GOT3 (cell line): ENCODE measurements around the gene VPS54.
"Not testable (repeated sequence)": the region's sequence is repeated elsewhere in the genome, so short reads cannot be mapped to it uniquely, and the experiment has no call there.

ENCODE experiments used
- DNase-seq: peaks from one replicate; lab custom pipeline; 2025; ENCODE audit warnings: mixed read lengths; lab: John Stamatoyannopoulos, UW

VPS54 gene

DNA sequence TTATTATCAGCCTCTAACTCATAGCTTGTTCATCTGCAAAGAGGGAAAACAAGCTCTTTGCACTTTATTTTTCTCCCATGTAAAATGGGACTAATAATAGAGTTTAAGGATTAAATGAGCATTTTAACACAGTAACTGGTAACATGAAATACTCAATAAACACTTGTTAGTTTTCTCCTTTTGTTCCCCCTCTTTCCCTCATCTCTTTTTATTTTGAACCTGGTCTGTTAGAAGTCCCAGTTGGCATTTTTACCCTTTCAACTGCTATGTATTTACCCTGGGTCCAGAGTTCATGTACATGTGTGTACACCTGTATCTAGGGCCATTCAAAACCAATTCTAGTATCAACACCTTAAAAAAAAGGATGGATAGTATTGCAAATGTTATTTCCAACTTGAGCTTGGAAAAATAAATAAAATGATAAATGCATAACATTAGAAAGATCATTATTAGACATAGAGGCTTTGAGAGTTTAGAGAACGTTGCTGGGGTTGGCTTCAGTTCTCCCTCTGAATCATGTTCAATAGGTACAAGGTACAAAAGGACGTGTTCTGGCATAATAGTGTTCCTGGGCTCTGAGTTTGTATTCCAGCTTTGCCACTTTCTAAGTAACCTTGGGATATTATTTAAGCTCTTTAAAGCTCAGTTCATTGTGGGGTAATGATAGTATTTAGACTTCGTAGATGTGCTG, 5.2 kb upstream of the VPS54 start:
- no peak for DNase-seq

- no peak for DNase-seq
Observed at GRCh38 chr2:64023485-64024258, 4.4 kb upstream of the VPS54 start.

- DNase-seq = no peak
Observed at GRCh38 chr2:64021578-64021977, 2.4 kb upstream of the VPS54 start.

DNA sequence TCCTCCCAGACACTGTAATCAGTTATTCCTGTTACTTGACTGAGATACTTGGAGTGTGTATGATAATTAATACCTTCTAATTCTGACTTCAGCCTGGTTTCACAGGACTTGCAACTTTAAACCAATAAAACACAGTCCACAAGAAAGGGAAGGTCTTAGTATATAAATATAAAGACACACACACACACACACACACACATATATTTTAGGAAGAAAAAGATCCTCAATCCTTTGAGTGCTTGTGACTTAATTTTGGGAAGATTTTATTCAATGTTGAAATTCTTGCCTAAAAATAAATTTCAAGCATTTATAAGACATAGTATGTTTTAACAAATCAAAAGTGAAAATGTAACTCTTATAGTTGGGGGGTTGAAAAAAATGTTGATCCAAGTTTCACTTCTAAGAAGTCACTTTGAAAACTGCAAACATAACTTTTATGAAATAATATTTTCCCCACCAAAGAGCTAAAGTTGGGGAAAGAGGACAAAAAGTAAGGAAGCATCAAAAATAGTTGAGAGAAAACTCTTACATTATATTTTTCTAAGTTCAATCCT, 824 bp upstream of the VPS54 start:
- no peak for DNase-seq

GRCh38 chr2:64018701-64019082, 536 bp downstream of the VPS54 start:
- DNase-seq = no peak

DNA sequence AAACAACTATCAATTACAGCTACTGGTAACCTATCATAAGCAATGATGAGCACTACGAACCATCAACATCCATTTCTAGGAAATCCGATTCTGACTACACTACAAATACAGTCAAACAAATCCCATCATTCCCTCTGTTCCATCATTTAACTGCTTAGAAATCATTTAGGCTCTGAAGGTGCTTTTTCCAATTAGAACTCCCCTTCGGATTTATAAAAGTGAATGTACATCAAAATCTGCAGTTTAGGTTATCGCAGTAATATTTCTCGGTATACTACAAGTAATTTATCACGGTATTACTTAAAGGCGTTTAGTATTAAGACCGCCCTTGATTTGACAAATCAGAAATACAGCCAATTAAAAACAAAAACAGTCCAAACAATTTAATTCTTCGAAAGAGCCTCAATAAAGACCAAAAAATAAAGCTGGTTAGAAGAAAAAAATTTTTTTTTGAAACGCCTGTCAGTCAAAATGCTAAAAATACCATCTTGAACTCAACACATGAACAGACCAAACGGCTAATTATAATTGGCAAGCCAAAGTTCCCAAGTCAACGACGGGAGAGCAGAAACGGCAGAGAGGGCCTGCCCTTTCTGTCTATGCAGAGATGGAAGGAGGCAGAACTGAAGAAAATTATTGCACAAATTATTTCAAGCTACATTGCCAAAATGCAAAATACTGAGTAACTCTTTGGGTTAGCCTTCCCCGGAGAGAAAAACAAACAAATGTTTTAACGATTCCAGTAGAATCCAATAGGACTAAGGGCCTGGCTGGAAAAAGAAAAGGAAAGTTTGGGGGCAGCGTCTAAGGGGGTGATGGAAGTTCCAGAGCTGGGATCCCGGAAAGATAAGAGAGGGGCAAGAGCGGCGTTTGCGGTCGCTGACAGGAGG, 1.2 kb downstream of the VPS54 start:
- DNase-seq = no peak

GRCh38 chr2:64015898-64016297, 3.3 kb downstream of the VPS54 start:
- no peak for DNase-seq

GRCh38 chr2:64015391-64015790, 3.8 kb downstream of the VPS54 start:
- DNase-seq = no peak

DNA sequence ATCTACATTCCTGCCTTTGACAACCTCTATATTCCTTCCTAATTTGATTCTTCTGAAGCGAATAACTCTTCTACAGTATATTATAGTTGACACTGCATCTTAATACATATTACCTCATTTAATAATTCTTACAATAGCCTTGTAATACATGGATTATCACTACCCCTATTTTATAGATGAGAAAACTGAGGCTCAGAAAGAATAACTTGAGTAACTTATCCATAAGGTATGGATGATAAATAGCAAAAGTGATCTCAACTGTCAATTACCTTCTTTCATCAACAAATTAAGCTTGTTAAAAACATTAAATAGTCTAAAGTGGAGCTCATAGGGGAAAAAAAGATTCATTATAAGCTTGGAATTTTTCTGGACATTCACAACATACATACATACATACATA, 4.6 kb downstream of the VPS54 start:
- DNase-seq = no peak

DNA sequence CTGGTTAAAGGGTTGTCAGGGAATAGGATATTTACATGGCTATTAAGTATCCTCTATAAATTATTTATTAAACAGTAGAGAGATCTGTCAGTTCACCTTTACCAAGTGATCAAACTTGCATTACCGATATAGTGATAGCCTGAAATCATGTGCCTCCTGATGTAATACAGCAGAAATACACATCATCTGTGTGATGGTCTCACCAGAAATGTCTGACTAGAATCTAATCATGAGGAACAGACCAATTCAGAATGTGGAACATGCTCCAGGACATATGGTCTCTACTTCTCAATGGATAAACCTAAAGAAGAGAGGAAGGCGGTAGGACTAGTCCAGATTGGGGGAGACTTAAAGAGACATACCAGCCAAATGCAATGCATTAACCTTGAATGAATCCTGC, 6.2 kb downstream of the VPS54 start:
- DNase-seq = no peak

- DNase-seq = no peak
Observed at GRCh38 chr2:64012115-64012514, 7.1 kb downstream of the VPS54 start.

- no peak for DNase-seq
Observed at GRCh38 chr2:64008434-64009009, 10.7 kb downstream of the VPS54 start.

DNA sequence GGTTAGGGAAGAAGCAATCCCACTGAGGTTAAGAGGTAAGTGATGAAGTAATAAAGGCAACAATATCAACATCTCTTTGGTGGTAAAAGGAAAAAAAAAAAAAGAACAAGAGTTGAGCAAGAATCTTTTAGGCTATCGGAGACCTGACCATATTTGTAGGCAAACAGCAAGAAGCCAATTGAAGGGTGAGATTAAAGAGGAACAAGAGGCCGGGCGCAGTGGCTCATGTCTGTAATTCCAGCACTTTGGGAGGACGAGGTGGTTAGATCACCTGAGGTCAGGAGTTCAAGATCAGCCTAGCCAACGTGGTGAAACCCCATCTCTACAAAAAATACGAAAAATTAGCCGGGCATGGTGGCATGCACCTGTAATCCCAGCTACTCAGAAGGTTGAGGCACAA, 11.3 kb downstream of the VPS54 start:
- DNase-seq = no peak

DNA sequence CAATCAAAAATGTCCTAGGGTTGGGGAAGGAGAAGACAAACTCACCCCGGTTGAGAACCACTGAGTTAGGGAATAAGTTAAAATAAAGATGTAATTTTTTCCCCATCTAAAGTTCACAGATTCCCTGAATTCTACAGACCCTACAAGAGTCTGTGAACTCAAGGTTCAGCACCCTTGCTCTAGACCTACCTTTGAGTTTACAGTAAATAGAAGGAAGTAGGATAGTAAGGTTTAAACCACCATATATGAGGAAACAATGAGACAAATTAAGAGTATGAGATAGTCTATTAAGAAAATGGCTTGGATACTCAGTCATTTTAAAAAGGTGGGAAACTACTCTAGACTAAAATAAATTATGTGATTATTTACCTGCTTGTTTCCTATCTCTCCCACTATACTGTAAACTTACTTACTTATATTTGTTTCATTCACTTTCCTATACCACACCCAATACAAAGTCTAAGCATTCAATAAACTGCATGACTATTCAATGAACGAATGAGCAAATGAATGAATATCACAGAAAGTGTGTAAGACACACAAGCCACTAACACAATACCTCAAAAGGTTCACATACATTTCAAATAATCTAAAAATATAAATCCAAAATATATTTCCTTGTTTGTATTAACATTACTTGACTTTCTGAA, 13.4 kb downstream of the VPS54 start:
- no peak for DNase-seq

- no peak for DNase-seq
Observed at GRCh38 chr2:64003239-64003638, 16.0 kb downstream of the VPS54 start.

- no peak for DNase-seq
Observed at GRCh38 chr2:64001382-64002101, 17.7 kb downstream of the VPS54 start.

- no peak for DNase-seq
Observed at GRCh38 chr2:64000630-64001381, 18.4 kb downstream of the VPS54 start.

DNA sequence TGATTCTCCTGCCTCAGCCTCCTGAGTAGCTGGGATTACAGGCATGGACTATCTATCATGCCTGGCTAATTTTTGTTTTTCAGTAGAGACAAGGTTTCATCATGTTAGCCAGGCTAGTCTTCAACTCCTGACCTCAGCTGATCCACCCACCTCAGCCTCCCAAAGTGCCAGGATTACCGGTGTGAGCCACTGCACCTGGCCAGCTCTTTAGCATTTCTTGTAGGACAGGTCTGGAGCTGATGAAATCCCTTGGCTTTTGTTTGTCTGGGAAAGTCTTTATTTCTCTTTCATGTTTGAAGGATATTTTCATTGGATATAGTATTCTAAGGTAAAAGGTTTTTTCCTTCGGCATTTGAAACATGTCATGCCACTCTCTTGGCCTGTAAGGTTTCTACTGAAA, 20.2 kb downstream of the VPS54 start:
- DNase-seq = no peak

DNA sequence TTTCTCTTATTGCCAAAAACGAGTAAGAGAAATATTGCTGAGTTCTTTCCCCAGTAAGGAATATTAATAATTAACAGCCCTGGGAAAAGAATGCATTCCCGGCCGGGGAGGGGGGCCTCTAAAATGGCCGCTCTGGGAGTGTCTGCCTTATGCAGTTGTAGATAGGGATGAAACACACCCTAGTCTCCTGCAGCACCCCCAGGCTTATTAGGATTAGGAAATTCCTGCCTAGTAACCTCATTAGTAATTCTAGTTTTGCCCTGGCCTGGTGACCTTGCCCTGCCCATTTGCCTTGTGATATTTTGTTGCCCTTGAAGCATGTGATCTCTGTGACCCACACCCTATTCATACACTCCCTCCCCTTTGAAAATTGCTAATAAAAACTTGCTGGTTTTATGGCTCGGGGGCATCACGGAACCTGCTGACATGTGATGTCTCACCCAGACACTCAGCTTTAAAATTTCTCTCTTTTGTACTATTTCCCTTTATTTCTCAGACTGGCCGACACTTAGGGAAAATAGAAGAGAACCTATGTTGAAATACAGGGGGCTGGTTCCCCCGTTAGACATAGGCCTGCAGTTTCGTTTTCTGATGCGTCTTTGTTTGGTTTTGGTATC, 22.5 kb downstream of the VPS54 start:
- not testable (repeated sequence) for DNase-seq
